Measurements from ENCODE around the gene LRRC55. TPM values are rescaled to one million over a fixed set of nuclear protein-coding genes. Genes with fewer than 3 reads are reported as not detected.

LRRC55 gene
- total RNA-seq, 4 donors from 2014 or later, result under 0.01 to 0.39 (median 0.19) TPM

GRCh38 chr11:57214098-57214417 is 32.3 kb downstream of the LRRC55 start:
- peaks cover 0 to 7% (median 0%) of the 10 kb centered on the region in 4 donors for H3K27me3 ChIP-seq
- 58% methylated on average over 2 of the region's 2 CpGs for WGBS
- no peak for TF ChIP-seq EP300 (IDR thresholded peaks at IDR 0.05)
- TF ChIP-seq CTCF (IDR thresholded peaks at IDR 0.05), result no peak
- TF ChIP-seq POLR2AphosphoS5 (IDR thresholded peaks at IDR 0.05), result no peak
- no peak for TF ChIP-seq POLR2A (IDR thresholded peaks at IDR 0.05; ENCODE audit: low read depth)
- peaks cover 12 to 21% (median 18%) of the 10 kb centered on the region in 4 donors for H3K4me1 ChIP-seq
- H3K9me3 ChIP-seq, result no peaks in the 10 kb centered on the region
- H3K4me3 ChIP-seq, result no peak overlapping the region
- no peak overlapping the region for H3K27ac ChIP-seq (replicated peaks in 1 of 4)
- no peak for DNase-seq (ENCODE audit: extremely low spot score)
- H3K36me3 ChIP-seq, result no peaks in the 10 kb centered on the region
- intact Hi-C loops (cut with DNase I), result no loop called here

DNA sequence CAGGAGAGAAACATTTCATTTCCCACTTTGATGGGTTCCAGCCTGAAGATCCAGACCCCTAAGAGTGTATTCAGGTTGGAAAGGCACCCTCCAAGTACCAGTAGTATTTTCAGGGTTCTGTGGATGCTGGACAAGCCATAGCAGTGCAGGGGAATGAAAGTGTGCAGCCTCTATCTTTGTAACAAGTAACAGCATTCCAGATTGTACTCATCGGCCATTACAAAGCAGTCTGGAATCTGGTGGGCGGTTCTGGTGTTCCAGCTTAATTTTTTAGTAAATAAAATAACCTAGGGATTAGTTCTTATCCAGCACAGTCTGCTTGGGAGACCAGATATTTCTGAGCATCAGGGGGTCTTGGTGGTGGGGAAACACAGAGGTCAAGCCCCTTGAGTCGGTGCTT is 32.7 kb downstream of the LRRC55 start:
- intact Hi-C loops (cut with DNase I), result no loop called here
- DNase-seq (ENCODE audit: extremely low spot score), result no peak

DNA sequence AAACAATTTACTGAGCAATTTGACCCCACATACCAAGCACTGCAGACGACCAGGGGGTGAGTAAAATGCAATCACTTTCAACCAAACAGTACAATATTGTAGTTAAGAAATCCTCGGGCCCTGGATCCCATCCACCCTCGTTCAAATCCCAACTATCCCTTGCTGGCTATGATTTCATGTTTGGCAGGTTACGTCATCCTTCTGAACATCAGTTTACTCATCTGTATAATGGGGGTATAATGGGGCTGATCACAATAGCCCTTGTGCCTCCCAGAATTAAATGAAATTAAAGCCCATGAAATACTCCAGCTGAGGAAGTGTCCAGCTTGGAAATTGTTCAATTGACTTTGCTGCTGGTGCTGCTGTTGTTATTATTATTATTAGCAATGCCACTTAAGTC is 34.7 kb downstream of the LRRC55 start:
- peaks cover 12 to 26% (median 22%) of the 10 kb centered on the region in 4 donors for H3K4me1 ChIP-seq
- no peaks in the 10 kb centered on the region for H3K9me3 ChIP-seq
- no peak overlapping the region for H3K4me3 ChIP-seq
- peaks cover 0 to 7% (median 0%) of the 10 kb centered on the region in 4 donors for H3K27me3 ChIP-seq
- no peak overlapping the region for H3K27ac ChIP-seq (replicated peaks in 1 of 4)
- H3K36me3 ChIP-seq, result no peaks in the 10 kb centered on the region
- WGBS, result 79% methylated on average over 4 of the region's 4 CpGs
- DNase-seq (ENCODE audit: extremely low spot score), result no peak
- TF ChIP-seq EP300 (IDR thresholded peaks at IDR 0.05) (no peak), CTCF (IDR thresholded peaks at IDR 0.05) (no peak), POLR2AphosphoS5 (IDR thresholded peaks at IDR 0.05) (no peak), POLR2A (IDR thresholded peaks at IDR 0.05; ENCODE audit: low read depth) (no peak)
- intact Hi-C loops (cut with DNase I), result no loop called here

More for the DNA sequence above, 32.7 kb downstream of the LRRC55 start:
- Histone ChIP-seq H3K27ac (replicated peaks in 1 of 4) (no peak overlapping the region), H3K4me1 (peaks cover 12 to 24% (median 21%) of the 10 kb centered on the region in 4 donors), H3K27me3 (peaks cover 0 to 7% (median 0%) of the 10 kb centered on the region in 4 donors), H3K36me3 (no peaks in the 10 kb centered on the region), H3K9me3 (no peaks in the 10 kb centered on the region), H3K4me3 (no peak overlapping the region)
- TF ChIP-seq EP300 (IDR thresholded peaks at IDR 0.05), result no peak
- TF ChIP-seq CTCF (IDR thresholded peaks at IDR 0.05), result no peak
- TF ChIP-seq POLR2A (IDR thresholded peaks at IDR 0.05; ENCODE audit: low read depth), result no peak
- WGBS, result 41% methylated on average over 3 of the region's 3 CpGs

- no peak for DNase-seq (ENCODE audit: extremely low spot score)
- H3K27ac ChIP-seq (replicated peaks in 1 of 4), result no peak overlapping the region
Observed at GRCh38 chr11:57217053-57217452, 35.3 kb downstream of the LRRC55 start.

More at GRCh38 chr11:57217053-57217452, 35.3 kb downstream of the LRRC55 start:
- Histone ChIP-seq H3K9me3 (no peaks in the 10 kb centered on the region), H3K36me3 (no peaks in the 10 kb centered on the region), H3K27me3 (peaks cover 0 to 7% (median 0%) of the 10 kb centered on the region in 4 donors), H3K4me1 (peaks cover 12 to 26% (median 22%) of the 10 kb centered on the region in 4 donors), H3K4me3 (no peak overlapping the region)
- TF ChIP-seq CTCF (IDR thresholded peaks at IDR 0.05) (no peak), POLR2AphosphoS5 (IDR thresholded peaks at IDR 0.05) (peak in 1 of 2 donors; percentile 28)
- intact Hi-C loops (cut with DNase I), result no loop called here
- 58% methylated on average over 4 of the region's 4 CpGs for WGBS

All from esophagus muscularis mucosa (tissue), 4 donors.